ENCODE results near the gene TLR8.

The TLR8 gene

DNA sequence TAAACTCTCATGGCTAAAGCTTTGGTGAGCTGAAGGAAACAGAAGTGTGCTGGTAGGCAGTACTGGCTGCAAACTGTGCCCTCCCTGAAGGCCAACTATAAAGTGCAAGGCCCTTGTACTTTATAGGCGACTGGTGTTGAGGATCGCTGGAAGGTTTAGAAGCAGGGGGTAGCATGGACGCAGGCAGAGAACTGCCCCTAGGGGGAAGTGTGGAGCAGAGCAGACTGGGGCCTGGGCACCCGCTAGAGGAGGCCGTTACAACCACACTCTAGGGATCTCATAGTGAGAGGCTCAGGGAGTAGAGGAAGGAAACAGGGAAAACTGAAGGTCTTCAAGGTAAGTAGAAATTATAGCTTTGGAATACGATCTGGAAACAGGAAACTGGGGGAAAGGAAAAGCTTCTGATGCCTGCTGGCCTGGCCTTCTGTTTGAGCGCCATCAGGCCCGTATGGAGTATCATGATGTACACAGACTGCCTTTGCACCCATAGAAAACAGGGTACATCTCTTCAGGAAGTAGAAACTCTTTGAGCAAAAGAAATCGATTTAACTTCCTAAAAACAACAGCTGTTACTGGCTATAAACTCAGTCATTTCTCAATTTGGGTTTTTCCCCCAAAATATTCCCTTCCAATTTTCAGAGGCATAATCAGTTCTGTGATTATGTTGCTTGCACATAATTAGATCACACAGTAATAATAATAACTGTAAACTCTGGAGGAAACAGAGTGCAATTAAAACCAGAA is 44.6 kb downstream of the TLR8 start (continued):
- TF ChIP-seq, protein P1, sequence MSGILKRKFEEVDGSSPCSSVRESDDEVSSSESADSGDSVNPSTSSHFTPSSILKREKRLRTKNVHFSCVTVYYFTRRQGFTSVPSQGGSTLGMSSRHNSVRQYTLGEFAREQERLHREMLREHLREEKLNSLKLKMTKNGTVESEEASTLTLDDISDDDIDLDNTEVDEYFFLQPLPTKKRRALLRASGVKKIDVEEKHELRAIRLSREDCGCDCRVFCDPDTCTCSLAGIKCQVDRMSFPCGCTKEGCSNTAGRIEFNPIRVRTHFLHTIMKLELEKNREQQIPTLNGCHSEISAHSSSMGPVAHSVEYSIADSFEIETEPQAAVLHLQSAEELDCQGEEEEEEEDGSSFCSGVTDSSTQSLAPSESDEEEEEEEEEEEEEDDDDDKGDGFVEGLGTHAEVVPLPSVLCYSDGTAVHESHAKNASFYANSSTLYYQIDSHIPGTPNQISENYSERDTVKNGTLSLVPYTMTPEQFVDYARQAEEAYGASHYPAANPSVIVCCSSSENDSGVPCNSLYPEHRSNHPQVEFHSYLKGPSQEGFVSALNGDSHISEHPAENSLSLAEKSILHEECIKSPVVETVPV (CRISPR knock-in tag; IDR thresholded peaks at IDR 0.05), result no peak
- TF ChIP-seq ISL1 (CRISPR knock-in tag; IDR thresholded peaks at IDR 0.05), result no peak
- TF ChIP-seq OSR1 (CRISPR knock-in tag; IDR thresholded peaks at IDR 0.05), result no peak
- TF ChIP-seq SNAI2 (CRISPR knock-in tag; IDR thresholded peaks at IDR 0.05), result no peak
- TF ChIP-seq PPARA (CRISPR knock-in tag; IDR thresholded peaks at IDR 0.05; ENCODE audit: borderline replicate concordance), result no peak
- no peak for TF ChIP-seq ZNF565 (CRISPR knock-in tag; conservative IDR thresholded peaks at IDR 0.05; ENCODE audit: low read depth)

DNA sequence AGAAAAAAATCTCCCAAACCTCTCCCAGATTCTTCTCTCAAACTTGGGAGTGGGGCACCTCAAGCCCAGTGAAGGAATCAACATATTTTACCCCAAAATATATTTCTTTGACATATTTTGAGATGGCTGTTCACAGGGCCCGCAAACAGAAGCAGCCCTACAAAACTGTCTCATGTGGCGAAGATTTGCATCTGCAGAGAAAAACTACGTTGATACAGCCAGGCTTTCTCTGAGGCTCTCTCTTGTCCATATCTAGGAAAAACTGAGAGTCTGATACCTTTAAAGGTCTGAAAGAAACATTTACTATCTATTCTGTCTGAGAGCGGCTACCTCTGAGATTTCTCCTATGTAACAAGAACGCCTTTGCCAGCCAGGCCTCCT is 45.2 kb downstream of the TLR8 start:
- no peak for ATAC-seq

DNA sequence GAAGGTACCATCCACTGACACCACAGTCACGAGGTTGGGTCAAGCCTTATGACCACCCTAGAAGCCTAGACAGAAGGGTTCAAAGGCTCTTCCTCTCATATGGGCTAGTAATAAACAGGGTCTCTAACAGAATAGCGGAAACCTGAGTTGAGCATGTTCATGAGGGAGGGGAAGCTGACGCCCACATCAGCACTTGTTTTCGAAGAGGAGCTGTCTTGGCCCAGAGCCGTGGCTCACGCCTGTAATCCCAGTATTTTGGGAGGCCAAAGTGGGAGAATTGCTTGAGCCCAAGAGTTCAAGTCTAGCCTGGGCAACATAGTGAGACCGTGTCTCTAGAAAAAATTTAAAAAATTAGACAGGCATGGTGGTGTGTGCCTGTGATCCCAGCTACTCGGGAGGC is 47.0 kb downstream of the TLR8 start:
- ATAC-seq, result no peak
- TF ChIP-seq TCF4 (CRISPR knock-in tag; IDR thresholded peaks at IDR 0.05; ENCODE audit: borderline replicate concordance) (no peak), TOX (CRISPR knock-in tag; IDR thresholded peaks at IDR 0.05; ENCODE audit: borderline replicate concordance) (no peak), ISL1 (CRISPR knock-in tag; IDR thresholded peaks at IDR 0.05) (no peak), SNAI2 (CRISPR knock-in tag; IDR thresholded peaks at IDR 0.05) (no peak), RARB (CRISPR knock-in tag; IDR thresholded peaks at IDR 0.05) (no peak), ZC3H10 (CRISPR knock-in tag; IDR thresholded peaks at IDR 0.05) (no peak), ZNF565 (CRISPR knock-in tag; conservative IDR thresholded peaks at IDR 0.05; ENCODE audit: low read depth) (no peak), OSR1 (CRISPR knock-in tag; IDR thresholded peaks at IDR 0.05) (no peak), PPARA (CRISPR knock-in tag; IDR thresholded peaks at IDR 0.05; ENCODE audit: borderline replicate concordance) (no peak), ZFP3 (CRISPR knock-in tag; IDR thresholded peaks at IDR 0.05) (no peak), ZNF70 (CRISPR knock-in tag; IDR thresholded peaks at IDR 0.05) (no peak), ZFP30 (CRISPR knock-in tag; IDR thresholded peaks at IDR 0.05) (no peak), ARNTL (CRISPR knock-in tag; IDR thresholded peaks at IDR 0.05; ENCODE audit: borderline replicate concordance, low read depth) (no peak)
- TF ChIP-seq, protein P2, sequence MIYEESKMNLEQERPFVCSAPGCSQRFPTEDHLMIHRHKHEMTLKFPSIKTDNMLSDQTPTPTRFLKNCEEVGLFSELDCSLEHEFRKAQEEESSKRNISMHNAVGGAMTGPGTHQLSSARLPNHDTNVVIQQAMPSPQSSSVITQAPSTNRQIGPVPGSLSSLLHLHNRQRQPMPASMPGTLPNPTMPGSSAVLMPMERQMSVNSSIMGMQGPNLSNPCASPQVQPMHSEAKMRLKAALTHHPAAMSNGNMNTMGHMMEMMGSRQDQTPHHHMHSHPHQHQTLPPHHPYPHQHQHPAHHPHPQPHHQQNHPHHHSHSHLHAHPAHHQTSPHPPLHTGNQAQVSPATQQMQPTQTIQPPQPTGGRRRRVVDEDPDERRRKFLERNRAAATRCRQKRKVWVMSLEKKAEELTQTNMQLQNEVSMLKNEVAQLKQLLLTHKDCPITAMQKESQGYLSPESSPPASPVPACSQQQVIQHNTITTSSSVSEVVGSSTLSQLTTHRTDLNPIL (CRISPR knock-in tag; IDR thresholded peaks at IDR 0.05; ENCODE audit: low read depth), result no peak
- TF ChIP-seq, protein P3, sequence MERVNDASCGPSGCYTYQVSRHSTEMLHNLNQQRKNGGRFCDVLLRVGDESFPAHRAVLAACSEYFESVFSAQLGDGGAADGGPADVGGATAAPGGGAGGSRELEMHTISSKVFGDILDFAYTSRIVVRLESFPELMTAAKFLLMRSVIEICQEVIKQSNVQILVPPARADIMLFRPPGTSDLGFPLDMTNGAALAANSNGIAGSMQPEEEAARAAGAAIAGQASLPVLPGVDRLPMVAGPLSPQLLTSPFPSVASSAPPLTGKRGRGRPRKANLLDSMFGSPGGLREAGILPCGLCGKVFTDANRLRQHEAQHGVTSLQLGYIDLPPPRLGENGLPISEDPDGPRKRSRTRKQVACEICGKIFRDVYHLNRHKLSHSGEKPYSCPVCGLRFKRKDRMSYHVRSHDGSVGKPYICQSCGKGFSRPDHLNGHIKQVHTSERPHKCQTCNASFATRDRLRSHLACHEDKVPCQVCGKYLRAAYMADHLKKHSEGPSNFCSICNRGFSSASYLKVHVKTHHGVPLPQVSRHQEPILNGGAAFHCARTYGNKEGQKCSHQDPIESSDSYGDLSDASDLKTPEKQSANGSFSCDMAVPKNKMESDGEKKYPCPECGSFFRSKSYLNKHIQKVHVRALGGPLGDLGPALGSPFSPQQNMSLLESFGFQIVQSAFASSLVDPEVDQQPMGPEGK (CRISPR knock-in tag; IDR thresholded peaks at IDR 0.05; ENCODE audit: borderline replicate concordance), result no peak

More for the DNA sequence above, 45.2 kb downstream of the TLR8 start:
- no peak for TF ChIP-seq ZNF70 (CRISPR knock-in tag; IDR thresholded peaks at IDR 0.05)
- TF ChIP-seq OSR1 (CRISPR knock-in tag; IDR thresholded peaks at IDR 0.05), result no peak
- no peak for TF ChIP-seq ZNF8 (CRISPR knock-in tag; IDR thresholded peaks at IDR 0.05)

DNA sequence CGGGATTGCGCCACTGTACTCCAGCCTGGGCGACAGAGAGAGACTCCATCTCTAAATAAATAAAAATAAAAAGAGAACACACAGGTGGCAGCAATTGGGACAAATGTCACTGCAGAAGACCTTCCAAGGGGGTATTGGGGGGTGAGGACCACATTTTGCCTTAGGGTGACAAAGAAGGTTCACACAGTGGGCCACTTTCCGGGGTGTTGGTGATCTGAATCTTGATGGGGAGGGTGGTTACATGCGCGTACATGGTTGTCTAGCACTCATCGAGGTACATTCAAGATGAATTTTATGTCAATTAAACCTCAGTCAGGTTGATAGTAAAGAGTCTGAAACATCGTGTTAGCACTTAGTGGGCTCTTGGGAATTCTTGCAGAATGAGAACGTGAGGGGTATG is 48.0 kb downstream of the TLR8 start:
- no peak for ATAC-seq
- TF ChIP-seq ESRRG (CRISPR knock-in tag; IDR thresholded peaks at IDR 0.05) (no peak), TCF4 (CRISPR knock-in tag; IDR thresholded peaks at IDR 0.05; ENCODE audit: borderline replicate concordance) (no peak)

DNA sequence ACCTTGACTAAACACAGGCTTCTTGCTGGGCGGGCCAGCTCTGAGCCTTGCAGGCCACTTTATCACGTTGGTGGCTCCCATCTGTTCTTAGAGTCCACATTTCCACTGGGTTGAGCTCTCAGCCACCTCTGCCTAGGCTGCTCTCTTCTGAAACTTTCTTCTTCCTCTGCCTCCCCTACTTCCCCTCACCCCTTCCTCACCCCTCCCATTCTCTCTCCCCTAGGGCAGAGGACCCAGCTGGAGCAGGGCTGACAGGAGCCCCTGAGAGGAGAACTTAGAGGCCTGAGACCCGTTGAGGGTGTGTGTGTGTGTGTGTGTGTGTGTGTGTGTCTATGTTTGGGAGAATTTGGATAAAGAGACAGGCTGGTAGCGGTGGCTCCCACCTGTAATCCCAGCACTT is 48.6 kb downstream of the TLR8 start:
- TF ChIP-seq RARB (CRISPR knock-in tag; IDR thresholded peaks at IDR 0.05) (no peak), TCF4 (CRISPR knock-in tag; IDR thresholded peaks at IDR 0.05; ENCODE audit: borderline replicate concordance) (no peak), ISL1 (CRISPR knock-in tag; IDR thresholded peaks at IDR 0.05) (no peak), TOX (CRISPR knock-in tag; IDR thresholded peaks at IDR 0.05; ENCODE audit: borderline replicate concordance) (no peak), PPARA (CRISPR knock-in tag; IDR thresholded peaks at IDR 0.05; ENCODE audit: borderline replicate concordance) (no peak), ESRRG (CRISPR knock-in tag; IDR thresholded peaks at IDR 0.05) (no peak), CSDC2 (CRISPR knock-in tag; IDR thresholded peaks at IDR 0.05) (no peak), ZFP3 (CRISPR knock-in tag; IDR thresholded peaks at IDR 0.05) (no peak), ZNF565 (CRISPR knock-in tag; conservative IDR thresholded peaks at IDR 0.05; ENCODE audit: low read depth) (no peak)
- TF ChIP-seq, protein P1 (CRISPR knock-in tag; IDR thresholded peaks at IDR 0.05), result no peak
- TF ChIP-seq, protein P4, sequence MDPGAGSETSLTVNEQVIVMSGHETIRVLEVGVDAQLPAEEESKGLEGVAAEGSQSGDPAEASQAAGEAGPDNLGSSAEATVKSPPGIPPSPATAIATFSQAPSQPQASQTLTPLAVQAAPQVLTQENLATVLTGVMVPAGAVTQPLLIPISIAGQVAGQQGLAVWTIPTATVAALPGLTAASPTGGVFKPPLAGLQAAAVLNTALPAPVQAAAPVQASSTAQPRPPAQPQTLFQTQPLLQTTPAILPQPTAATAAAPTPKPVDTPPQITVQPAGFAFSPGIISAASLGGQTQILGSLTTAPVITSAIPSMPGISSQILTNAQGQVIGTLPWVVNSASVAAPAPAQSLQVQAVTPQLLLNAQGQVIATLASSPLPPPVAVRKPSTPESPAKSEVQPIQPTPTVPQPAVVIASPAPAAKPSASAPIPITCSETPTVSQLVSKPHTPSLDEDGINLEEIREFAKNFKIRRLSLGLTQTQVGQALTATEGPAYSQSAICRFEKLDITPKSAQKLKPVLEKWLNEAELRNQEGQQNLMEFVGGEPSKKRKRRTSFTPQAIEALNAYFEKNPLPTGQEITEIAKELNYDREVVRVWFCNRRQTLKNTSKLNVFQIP (CRISPR knock-in tag; IDR thresholded peaks at IDR 0.05; ENCODE audit: borderline replicate concordance, low read depth), result no peak
- TF ChIP-seq, protein P3 (CRISPR knock-in tag; IDR thresholded peaks at IDR 0.05; ENCODE audit: borderline replicate concordance), result no peak
- no peak for ATAC-seq
